Lower leg skin (tissue), 3 donors: Measurements from ENCODE around the gene FNIP1.

Experiments
- CTCF ChIP-seq, 3 donors: fragments of 450-650 bp; IDR thresholded peaks; one replicate each; pipeline ENCODE4 v1.5.1; 2016; ENCODE audit warnings: antibody characterized with exemption in 3 of 3, mild to moderate bottlenecking in 3 of 3, moderate library complexity in 2 of 3
- POLR2A ChIP-seq, 2 donors: fragments of 450-650 bp; IDR thresholded peaks; one replicate each; pipeline ENCODE4 v1.6.1; 2016 to 2017; ENCODE audit warnings: antibody characterized with exemption in 2 of 2, mild to moderate bottlenecking in 1 of 2, moderate library complexity in 1 of 2

- TF ChIP-seq CTCF (IDR thresholded peaks at IDR 0.05) (no peak), POLR2A (IDR thresholded peaks at IDR 0.05) (no peak)
Measured at GRCh38 chr5:131644370-131644769, 152.4 kb downstream of the FNIP1 start.
